GM19438 (cell line): ENCODE results near the gene OBSL1.

ENCODE experiments used
- ATAC-seq: cut with Tn5 transposase; IDR thresholded peaks from one replicate; pipeline ENCODE4 v1.9.1; 2021; ENCODE audit warnings: low read depth; ENCODE audit not compliant: unreplicated experiment

Gene OBSL1

GRCh38 chr2:219536967-219537366, 34.4 kb downstream of the OBSL1 start:
- ATAC-seq, result no peak

- ATAC-seq, result no peak
Observed at GRCh38 chr2:219536425-219536824, 34.9 kb downstream of the OBSL1 start.

GRCh38 chr2:219533930-219534661, 37.2 kb downstream of the OBSL1 start:
- ATAC-seq, result no peak

- ATAC-seq, result no peak
Observed at GRCh38 chr2:219532378-219532649, 39.0 kb downstream of the OBSL1 start.

- ATAC-seq, result no peak
Observed at GRCh38 chr2:219531639-219532377, 39.5 kb downstream of the OBSL1 start.

GRCh38 chr2:219530048-219530963, 41.0 kb downstream of the OBSL1 start:
- ATAC-seq, result peak; percentile 93

DNA sequence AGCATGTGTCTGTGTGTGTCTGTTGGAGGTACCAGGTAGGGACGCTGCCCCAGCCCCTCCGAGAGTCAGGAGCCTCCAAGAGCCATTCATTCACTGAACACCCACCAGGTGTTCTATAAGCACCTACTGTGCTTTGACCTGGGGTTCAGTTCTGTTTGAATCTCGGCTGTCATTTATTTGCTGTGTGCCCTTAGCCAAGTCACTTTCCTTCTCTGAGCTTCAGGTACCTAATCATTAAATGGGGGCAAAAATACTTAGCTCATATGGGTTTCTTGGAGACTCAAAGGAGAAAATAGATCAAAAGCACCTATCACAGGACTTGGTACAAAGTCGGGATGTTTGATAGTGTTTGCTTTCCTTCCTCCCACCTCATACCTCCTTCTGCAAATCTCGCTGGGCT, 43.9 kb downstream of the OBSL1 start:
- no peak for ATAC-seq

- no peak for ATAC-seq
Observed at GRCh38 chr2:219527076-219527394, 44.3 kb downstream of the OBSL1 start.

DNA sequence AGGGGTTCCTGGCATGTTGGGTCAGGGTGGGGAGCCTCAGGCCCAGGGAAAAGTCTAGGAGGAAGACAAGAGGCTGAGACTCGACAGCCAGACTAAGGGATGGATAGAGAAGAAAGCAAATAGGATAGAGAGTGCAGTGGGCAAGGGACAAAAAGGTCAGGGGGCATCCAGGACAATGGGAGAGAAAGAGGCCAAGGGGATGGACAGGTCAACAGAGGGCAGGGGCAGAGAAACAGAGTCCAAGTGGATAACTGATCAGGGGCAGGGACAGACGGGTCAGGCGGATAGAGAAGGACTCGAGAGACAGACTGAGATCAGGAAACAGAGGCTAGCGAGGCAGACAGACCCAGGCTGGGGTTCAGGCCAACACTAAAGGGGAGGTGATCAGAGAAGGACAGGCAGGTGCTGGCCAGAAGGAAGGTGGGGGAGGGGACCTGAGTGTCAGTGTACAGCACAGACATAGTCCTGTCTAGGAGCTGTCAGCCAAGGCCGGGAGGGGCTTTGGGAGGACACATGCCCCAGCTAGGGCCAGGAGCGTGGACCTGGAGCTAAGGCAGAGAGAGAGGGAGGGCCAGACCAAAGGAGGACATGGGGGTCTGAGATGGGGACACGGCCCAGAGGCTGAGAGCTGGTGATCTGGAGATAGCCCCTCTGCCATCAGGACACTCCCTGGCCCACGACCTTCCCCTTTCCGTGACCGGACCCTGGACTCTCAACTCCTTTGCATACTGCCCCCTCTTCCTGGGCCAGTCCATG, 44.8 kb downstream of the OBSL1 start:
- ATAC-seq, result no peak

DNA sequence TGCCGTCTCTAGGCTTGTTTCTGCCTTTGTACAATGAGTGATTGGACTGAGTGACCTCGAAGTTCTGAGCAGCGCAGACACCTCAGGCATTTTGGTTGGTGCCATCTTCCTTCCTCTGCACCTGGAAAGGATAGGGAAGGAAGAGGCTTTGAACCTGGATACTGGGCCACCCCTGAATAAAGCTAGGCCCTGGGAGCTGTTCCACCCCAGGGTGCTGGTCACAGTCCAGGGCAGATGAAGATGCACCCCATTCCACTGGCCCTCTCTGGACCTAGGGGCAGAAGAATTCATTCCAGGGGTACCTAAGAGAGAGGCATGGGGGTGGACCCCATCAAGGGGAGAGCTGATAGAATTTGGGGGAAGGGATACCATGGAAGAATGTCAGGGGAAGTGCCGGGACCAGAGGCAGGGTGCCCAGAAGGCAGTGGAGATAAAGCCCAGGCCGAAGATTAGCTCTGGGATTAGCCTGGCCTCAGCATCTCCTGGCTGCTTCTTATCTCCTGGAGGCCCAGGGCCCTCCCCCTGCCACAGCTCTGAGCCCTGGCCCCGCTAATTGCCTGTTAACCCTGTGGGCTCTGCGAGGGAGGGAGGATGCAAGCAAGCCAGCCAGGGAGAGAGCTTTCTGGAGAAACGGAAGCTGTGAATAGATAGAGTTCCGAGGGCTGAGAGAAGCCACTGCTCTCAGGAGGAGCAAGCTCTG, 45.7 kb downstream of the OBSL1 start:
- ATAC-seq, result no peak

DNA sequence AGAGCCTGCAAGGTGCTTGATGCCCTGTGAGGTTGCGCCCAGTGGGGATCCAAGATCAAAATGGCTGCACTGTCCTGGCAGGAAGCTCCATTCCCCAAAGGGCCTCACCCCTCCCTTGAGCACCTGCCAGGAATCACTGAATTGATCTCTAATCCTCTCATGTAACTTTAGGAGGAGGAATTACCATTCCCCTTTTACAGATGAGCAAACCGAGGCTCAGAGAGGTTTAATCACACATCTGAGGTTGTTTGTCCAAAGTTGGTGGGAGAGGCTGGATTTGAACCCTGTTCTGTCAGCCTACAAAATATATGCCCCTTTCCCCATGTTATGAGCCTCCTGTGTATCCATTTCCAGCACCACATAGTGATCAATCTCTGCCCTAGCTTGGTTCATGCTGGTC, 46.5 kb downstream of the OBSL1 start:
- no peak for ATAC-seq

DNA sequence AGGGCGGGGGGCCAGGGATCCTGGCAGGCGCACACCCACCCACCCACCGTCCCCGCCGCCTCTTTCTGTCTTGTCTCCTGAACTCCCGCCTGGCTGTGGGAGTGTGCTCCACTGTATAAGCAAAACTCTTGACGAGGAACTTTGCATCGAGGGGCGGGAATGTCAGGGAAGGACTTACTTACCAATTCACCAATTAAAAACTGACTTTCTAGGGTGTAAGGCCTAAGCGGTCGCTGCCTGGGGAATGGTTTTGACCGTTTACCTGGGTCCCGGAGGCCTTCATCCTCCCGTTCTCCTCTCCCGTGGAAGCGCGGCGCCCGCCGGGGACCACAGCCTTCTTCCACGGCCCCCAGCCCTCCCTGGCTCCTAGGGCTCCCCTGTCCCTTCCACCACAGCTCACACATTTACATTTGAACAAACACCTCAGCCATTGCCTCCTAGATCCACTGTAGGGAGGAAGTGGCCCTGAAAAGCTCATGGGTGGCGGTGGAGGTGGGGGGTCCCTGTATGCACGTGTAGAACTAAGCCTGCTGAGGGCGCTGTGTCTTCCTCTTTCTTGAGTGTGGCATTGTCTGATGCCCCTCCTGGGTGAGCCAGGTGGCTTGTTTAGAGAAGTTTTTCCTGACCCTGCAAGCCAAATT, 48.2 kb downstream of the OBSL1 start:
- no peak for ATAC-seq

DNA sequence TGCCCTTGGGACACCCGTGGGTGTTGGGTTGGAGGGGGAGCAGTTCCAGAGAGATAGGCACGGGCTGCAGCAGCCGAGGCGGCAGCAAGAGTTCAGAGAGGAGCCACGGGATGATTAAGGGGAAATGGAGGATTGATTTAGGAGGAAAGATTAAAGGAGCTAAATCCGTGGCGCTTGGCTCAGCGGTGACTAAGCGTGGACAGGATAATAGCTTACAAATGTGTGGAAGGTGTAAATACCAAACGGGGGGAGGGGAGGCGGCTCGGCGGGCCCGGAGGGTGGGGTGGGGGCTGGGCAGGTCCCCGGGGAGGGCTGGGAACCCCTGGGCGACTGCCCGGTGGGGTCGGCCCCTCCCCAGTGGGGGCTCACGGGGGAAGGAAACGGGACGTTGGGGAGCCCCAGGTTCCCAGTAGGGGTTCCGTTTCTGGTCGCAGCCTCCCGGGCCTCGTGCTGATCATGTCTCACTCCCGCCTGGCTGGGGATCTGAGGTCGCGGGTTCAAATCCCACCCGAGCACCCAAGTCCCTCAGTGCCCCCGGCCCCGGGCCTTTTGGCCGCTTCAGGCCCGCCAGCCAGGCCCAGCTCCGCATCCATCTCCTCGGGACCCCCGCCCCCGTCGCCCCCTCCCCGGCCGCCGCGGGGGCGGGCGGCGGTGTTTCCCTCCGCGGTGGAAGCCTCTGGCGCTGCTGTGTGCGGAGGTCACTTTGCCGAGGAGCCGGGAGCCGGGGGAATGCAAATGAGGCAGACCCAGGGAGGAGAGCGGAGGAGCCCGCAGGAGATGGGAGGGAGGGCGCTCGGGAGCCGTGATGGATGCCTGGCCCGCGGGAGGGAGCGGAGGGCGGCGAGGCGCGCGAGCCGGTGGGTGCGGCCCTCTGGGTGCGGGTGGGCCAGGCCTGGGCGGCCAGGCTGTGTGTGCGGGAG, 49.0 kb downstream of the OBSL1 start:
- no peak for ATAC-seq

- ATAC-seq, result no peak
Observed at GRCh38 chr2:219521066-219521880, 50.1 kb downstream of the OBSL1 start.

DNA sequence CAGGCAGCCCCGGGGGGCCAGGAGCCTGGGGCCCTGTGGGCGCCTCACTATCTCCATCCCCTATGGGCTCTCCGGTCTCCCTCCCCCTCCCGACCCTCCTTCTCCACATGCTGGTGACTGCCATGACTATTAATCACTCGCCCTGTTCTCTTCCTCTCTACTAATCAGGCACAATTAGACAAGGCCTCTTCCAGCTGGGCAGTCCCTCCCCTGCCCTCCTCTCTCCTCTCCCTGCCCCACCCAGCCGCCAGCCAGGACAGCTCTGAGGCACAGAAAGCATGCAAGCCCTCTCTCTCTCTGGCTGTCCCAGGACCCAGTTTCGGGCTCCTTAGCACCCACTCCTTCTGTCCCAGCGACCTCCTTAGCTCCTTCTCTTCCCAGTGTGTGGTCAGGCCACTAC, 51.3 kb downstream of the OBSL1 start:
- ATAC-seq, result no peak

DNA sequence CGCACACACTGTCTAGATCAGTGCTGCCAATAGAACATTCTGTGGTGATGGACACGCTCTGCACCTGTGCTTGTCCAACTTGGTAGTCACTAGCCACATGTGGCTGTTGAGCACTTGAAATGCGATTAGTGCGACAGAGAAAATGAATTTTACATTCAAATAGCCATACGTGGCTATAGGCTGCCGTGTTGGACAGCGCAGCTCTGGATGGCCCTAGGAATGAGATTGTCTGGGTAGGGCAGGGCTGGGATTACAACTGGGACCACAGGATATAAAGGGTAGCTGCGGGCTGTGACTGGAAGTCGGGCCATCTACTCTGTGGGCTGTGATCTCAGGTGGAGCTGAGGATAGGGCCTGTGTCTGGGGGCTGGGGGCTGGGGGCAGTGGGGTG, 51.8 kb downstream of the OBSL1 start:
- ATAC-seq, result no peak

DNA sequence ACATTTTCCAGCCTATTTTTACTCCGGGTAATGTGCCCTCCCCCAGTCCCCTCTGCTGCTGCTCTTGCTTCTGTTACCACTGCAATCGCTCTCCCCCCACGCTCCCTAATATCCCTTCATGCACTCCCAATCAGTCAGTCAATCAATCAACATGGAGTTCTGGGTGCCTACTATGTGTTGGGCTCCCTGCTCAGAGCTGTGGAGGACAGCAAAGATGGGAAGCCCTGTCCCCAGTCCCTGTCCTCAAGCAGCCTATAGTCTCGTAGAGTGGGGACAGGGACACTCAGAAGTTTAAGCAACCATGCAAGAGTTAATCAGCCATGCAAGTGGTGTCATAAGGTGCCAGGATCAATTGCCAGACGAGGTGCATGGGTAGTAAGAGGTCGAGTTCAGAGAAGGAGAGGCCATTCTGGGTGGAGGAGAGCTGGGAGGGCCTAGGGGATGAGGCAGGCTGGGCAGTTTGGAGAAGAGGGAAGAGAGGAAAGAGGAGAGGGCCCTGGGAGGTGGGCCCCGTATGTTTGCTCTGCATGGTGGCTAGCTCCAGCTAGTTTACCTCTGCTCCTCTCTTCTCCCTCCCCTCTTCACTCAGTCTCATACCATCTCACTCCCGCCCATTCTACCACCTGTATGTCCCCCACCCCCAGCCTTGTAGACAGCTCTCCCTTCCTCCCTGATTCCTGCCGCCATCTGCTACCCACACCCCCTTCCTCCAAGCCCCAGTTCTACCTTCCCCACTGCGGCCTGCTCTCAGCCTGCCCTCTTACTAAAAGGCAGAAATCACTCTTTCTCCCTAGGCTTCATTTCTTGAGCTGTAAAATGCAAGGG, 53.2 kb downstream of the OBSL1 start:
- ATAC-seq, result no peak
